Ishikawa (cell line): ENCODE results near the gene KLHDC4.

ENCODE experiments used
- CEBPB ChIP-seq: IDR thresholded peaks from 2 replicates; pipeline ENCODE4 v1.6.1; 2012
- CREB1 ChIP-seq: IDR thresholded peaks from 2 replicates; pipeline ENCODE4 v1.6.1; 2012; ENCODE audit warnings: low read depth
- EGR1 ChIP-seq: IDR thresholded peaks from 2 replicates; pipeline ENCODE4 v1.6.1; 2012
- EP300 ChIP-seq: IDR thresholded peaks from 2 replicates; pipeline ENCODE4 v1.6.1; 2012; ENCODE audit warnings: borderline replicate concordance
- FOXM1 ChIP-seq: IDR thresholded peaks from 2 replicates; pipeline ENCODE4 v1.6.1; 2012; ENCODE audit warnings: low read depth, borderline replicate concordance
- NFIC ChIP-seq: IDR thresholded peaks from 2 replicates; pipeline ENCODE4 v1.6.1; 2012
- RAD21 ChIP-seq: IDR thresholded peaks from 2 replicates; pipeline ENCODE4 v1.6.1; 2012; ENCODE audit warnings: low read depth
- TAF1 ChIP-seq: IDR thresholded peaks from 2 replicates; pipeline ENCODE4 v1.6.1; 2012; ENCODE audit warnings: low read depth, mild to moderate bottlenecking
- TCF12 ChIP-seq: IDR thresholded peaks from 2 replicates; pipeline ENCODE4 v1.6.1; 2012; ENCODE audit warnings: low read depth
- TEAD4 ChIP-seq: IDR thresholded peaks from 2 replicates; pipeline ENCODE4 v1.6.1; 2012
- YY1 ChIP-seq: IDR thresholded peaks from 2 replicates; pipeline ENCODE4 v1.6.1; 2012; ENCODE audit warnings: low read depth
- ZBTB7A ChIP-seq: IDR thresholded peaks from 2 replicates; pipeline ENCODE4 v1.6.1; 2012; ENCODE audit warnings: low read depth
- TF ChIP-seq, protein P1 (sequence below): IDR thresholded peaks from 2 replicates; pipeline ENCODE4 v1.6.1; 2012; ENCODE audit warnings: low read depth, mild to moderate bottlenecking
- TF ChIP-seq, protein P2 (sequence below): IDR thresholded peaks from 2 replicates; pipeline ENCODE4 v1.6.1; 2012
- TF ChIP-seq, protein P3 (sequence below): IDR thresholded peaks from 2 replicates; pipeline ENCODE4 v1.6.1; 2012

The KLHDC4 gene

DNA sequence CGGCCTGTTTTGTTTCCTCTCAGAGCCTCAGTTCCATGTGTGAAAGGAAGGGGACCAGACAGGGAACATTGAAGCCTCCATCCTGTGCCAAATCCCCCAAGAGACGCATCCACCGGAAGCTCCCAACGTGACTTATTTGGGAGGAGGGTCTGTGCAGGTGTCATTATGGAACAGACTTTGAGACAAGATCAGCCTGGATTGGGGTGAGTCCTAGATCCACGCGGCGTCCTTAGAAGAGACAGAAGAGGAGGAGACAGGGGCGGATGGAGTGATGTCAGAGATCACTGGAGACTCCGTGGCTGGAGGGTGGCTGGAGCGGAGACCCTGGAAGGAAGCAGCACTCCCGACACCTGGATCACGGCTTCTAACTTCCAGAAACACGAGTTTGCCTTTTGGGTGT, 80.0 kb downstream of the KLHDC4 start:
- TF ChIP-seq, protein P1, sequence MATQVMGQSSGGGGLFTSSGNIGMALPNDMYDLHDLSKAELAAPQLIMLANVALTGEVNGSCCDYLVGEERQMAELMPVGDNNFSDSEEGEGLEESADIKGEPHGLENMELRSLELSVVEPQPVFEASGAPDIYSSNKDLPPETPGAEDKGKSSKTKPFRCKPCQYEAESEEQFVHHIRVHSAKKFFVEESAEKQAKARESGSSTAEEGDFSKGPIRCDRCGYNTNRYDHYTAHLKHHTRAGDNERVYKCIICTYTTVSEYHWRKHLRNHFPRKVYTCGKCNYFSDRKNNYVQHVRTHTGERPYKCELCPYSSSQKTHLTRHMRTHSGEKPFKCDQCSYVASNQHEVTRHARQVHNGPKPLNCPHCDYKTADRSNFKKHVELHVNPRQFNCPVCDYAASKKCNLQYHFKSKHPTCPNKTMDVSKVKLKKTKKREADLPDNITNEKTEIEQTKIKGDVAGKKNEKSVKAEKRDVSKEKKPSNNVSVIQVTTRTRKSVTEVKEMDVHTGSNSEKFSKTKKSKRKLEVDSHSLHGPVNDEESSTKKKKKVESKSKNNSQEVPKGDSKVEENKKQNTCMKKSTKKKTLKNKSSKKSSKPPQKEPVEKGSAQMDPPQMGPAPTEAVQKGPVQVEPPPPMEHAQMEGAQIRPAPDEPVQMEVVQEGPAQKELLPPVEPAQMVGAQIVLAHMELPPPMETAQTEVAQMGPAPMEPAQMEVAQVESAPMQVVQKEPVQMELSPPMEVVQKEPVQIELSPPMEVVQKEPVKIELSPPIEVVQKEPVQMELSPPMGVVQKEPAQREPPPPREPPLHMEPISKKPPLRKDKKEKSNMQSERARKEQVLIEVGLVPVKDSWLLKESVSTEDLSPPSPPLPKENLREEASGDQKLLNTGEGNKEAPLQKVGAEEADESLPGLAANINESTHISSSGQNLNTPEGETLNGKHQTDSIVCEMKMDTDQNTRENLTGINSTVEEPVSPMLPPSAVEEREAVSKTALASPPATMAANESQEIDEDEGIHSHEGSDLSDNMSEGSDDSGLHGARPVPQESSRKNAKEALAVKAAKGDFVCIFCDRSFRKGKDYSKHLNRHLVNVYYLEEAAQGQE: no peak
- TF ChIP-seq TCF12: no peak
- TF ChIP-seq TEAD4: no peak
- TF ChIP-seq ZBTB7A: no peak
- no peak for TF ChIP-seq FOXM1
- TF ChIP-seq TAF1: no peak
- TF ChIP-seq EGR1: no peak
- no peak for TF ChIP-seq NFIC
- no peak for TF ChIP-seq YY1
- TF ChIP-seq CREB1: no peak
- TF ChIP-seq CEBPB: no peak
- TF ChIP-seq, protein P2, sequence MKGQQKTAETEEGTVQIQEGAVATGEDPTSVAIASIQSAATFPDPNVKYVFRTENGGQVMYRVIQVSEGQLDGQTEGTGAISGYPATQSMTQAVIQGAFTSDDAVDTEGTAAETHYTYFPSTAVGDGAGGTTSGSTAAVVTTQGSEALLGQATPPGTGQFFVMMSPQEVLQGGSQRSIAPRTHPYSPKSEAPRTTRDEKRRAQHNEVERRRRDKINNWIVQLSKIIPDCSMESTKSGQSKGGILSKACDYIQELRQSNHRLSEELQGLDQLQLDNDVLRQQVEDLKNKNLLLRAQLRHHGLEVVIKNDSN: no peak

DNA sequence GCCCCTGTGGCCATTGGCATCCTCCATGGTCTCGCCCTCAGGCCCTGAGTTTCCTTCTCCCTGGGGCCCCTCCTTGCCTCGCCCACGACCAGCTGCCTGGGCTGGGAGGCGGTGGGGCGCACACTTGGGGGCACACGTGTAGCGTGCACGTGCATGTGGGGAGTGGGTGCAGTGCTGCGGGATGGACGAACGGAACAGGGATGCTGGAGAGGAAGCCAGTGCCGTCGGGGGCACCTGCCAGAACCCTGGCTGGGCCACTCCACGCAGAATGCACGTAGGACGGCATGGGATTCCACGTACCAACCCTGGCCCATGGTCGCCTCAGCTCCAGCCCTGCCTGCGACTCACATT, 80.4 kb downstream of the KLHDC4 start:
- TF ChIP-seq TAF1 (no peak), EGR1 (no peak), FOXM1 (no peak), NFIC (no peak)

DNA sequence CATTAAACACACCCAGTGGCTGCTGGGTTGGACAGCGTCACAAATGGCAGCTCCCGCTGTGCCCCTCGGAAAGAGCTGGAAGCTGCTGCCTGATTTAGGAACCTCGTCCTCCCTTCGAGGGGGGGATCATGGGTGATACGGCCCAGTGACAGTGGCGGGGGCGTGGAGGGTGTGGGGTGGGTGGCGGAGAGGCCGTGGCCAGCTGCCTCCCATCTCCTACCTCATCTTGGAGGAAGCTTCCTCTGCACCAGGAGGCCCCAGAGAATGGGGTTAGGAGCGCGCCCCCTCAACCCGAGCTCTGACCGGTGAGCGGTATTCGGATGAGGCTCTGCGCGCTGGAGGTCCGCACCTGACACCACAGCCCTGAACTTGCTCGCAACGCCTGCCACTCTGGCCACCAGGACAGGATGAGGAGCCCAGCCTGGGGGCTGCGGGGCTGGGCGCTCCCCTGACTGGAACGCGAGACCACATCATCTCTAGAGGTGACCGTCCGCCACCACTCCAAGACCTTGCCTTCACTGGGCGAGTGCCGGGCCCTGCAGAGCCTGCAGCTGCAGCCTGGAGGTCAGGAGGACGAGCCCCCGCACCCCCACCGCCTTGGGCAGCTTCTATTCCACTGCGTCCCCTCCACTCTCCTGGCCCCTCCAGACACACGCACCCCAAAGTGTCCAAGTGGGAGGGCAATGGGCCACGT, 80.9 kb downstream of the KLHDC4 start:
- TF ChIP-seq CEBPB: no peak
- TF ChIP-seq, protein P1: peak; percentile 53

DNA sequence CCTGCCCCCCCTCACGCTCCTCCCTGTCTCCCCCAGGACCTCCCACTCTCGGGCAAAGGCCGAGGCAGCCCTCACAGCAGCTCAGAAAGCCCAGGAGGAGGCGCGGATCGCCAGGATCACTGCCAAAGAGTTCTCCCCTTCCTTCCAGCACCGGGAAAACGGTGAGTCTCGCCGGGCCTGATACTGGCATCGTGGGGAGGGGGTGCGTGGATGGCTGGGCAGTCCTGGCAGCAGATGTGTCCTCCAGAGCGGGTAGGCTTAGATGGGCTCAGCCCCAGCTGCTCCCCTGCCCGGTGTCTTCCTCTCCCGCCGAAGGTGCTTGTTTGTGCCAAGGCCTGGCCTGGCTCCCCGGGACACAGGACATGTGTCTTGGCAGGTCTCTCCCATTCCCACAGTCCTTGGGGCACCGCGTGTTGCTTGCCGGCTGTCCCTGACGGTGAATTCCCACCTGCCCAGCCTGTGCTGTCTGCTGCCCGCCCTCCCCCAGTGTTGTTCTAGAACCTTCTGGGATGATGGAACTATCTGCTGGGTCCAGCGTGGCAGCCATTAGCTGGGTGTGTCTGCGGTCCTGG, 81.6 kb downstream of the KLHDC4 start:
- TF ChIP-seq TCF12 (no peak), ZBTB7A (no peak), CEBPB (no peak), EP300 (no peak), CREB1 (no peak), NFIC (no peak), FOXM1 (no peak)
- TF ChIP-seq, protein P3, sequence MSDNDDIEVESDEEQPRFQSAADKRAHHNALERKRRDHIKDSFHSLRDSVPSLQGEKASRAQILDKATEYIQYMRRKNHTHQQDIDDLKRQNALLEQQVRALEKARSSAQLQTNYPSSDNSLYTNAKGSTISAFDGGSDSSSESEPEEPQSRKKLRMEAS: no peak

DNA sequence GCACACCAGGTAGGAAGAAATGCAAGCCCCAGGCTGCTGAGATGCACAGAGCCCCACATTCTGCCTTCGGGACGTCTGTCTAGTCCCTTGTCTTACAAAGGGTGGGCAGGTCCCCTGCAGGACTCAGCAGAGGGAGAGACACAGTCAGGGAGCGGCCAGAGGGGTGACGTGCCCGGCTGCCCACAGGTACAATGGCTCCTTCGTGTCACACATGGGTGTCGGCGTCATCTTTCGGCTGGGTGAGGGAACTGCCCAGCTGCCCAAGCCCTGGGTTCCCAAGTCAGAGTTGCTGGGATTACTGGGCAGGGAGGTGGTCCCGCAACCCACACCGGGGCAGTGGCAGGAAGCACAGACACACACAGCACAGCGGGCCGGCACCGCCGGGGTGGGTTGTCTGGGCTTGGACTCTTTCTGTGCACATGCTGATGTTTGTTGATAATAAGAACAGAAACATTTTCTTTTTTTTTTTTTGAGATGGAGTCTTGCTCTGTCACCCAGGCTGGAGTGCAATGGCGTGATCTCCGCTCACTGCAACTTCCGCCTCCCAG, 82.9 kb downstream of the KLHDC4 start:
- TF ChIP-seq CREB1 (no peak), RAD21 (no peak), EP300 (no peak), NFIC (no peak), TEAD4 (no peak), ZBTB7A (no peak), EGR1 (no peak)
- TF ChIP-seq, protein P3: no peak
- TF ChIP-seq, protein P2: no peak
- TF ChIP-seq, protein P1: no peak
